Chondrocyte (in vitro differentiated cells): ENCODE measurements around the gene RPUSD4. TPM values are rescaled to one million over a fixed set of nuclear protein-coding genes. Genes with fewer than 3 reads are reported as not detected.

Experiments used
- DNase-seq: peaks from one replicate; pipeline ENCODE4 v3.0.0; 2021; ENCODE audit warnings: mixed read lengths, low spot score
- H3K27ac Mint-ChIP-seq: one replicate; pipeline ENCODE4 v1.8.0; 2021; ENCODE audit warnings: mild to moderate bottlenecking, moderate library complexity, mixed read lengths; ENCODE audit not compliant: unreplicated experiment
- H3K27me3 Mint-ChIP-seq: 2 replicates; pipeline ENCODE4 v1.8.0; 2021; ENCODE audit warnings: low read depth, mixed read lengths
- H3K36me3 Mint-ChIP-seq: 2 replicates; pipeline ENCODE4 v1.8.0; 2021; ENCODE audit warnings: low read depth, mixed read lengths
- H3K4me1 Mint-ChIP-seq: 2 replicates; pipeline ENCODE4 v1.8.0; 2021; ENCODE audit warnings: low read depth, mild to moderate bottlenecking, mixed read lengths
- H3K4me3 Mint-ChIP-seq: one replicate; pipeline ENCODE4 v1.8.0; 2021; ENCODE audit warnings: mild to moderate bottlenecking, moderate library complexity, mixed read lengths; ENCODE audit not compliant: unreplicated experiment
- H3K9me3 Mint-ChIP-seq: 2 replicates; pipeline ENCODE4 v1.8.0; 2021; ENCODE audit warnings: low read depth, mixed read lengths
- CTCF ChIP-seq: fragments of 200-600 bp; sonication (generic); IDR thresholded peaks from 2 replicates; pipeline ENCODE4 v1.5.0; 2021; ENCODE audit warnings: antibody characterized with exemption, mild to moderate bottlenecking, moderate library complexity
- total RNA-seq: library from RNA; stranded (reverse); gene quantifications from 3 replicates; pipeline ENCODE4 v1.2.1, GENCODE V29; 2021

Gene RPUSD4
- total RNA-seq, 1 donor from 2014 or later: 16.2 TPM

GRCh38 chr11:126182787-126183445 lies 28.5 kb downstream of the RPUSD4 start:
- H3K27me3 Mint-ChIP-seq: no peaks in the 10 kb centered on the region
- H3K27ac Mint-ChIP-seq: no peak overlapping the region
- no peak for TF ChIP-seq CTCF
- H3K36me3 Mint-ChIP-seq: peaks cover 1% of the 10 kb centered on the region
- H3K4me1 Mint-ChIP-seq: no peaks in the 10 kb centered on the region
- DNase-seq: no peak
- peaks cover 5% of the 10 kb centered on the region for H3K9me3 Mint-ChIP-seq
- no peak overlapping the region for H3K4me3 Mint-ChIP-seq

GRCh38 chr11:126181939-126182730 lies 29.3 kb downstream of the RPUSD4 start:
- DNase-seq: no peak
- Mint-ChIP-seq H3K27me3 (no peaks in the 10 kb centered on the region), H3K4me3 (no peak overlapping the region), H3K4me1 (no peaks in the 10 kb centered on the region), H3K36me3 (peaks cover under 1% of the 10 kb centered on the region), H3K9me3 (peaks cover 5% of the 10 kb centered on the region), H3K27ac (no peak overlapping the region)
- no peak for TF ChIP-seq CTCF

GRCh38 chr11:126176853-126177470 lies 34.5 kb downstream of the RPUSD4 start:
- no peak for DNase-seq
- TF ChIP-seq CTCF: no peak
- Mint-ChIP-seq H3K36me3 (no peaks in the 10 kb centered on the region), H3K27ac (no peak overlapping the region), H3K4me3 (no peak overlapping the region), H3K9me3 (peaks cover 5% of the 10 kb centered on the region), H3K27me3 (no peaks in the 10 kb centered on the region), H3K4me1 (no peaks in the 10 kb centered on the region)

GRCh38 chr11:126175393-126175792 lies 36.1 kb downstream of the RPUSD4 start:
- DNase-seq: no peak
- H3K4me3 Mint-ChIP-seq: no peak overlapping the region
- H3K27me3 Mint-ChIP-seq: no peaks in the 10 kb centered on the region

More at GRCh38 chr11:126175393-126175792, 36.1 kb downstream of the RPUSD4 start:
- Mint-ChIP-seq H3K4me1 (no peaks in the 10 kb centered on the region), H3K27ac (no peak overlapping the region), H3K36me3 (no peaks in the 10 kb centered on the region), H3K9me3 (no peaks in the 10 kb centered on the region)
- TF ChIP-seq CTCF: no peak
